Esophagus (tissue), 2 donors: Measurements from ENCODE around the gene GBP1. TPM values are rescaled to one million over a fixed set of nuclear protein-coding genes. Genes with fewer than 3 reads are reported as not detected.

ENCODE experiments used
- polyA plus RNA-seq, 2 donors: library from polyadenylated mRNA; stranded (reverse); fragments of 200-250 nt; gene quantifications; one replicate each; pipeline ENCODE4 v1.2.3, GENCODE V29; 2013
- donor health status: healthy with polysubstance abuse.
- donor health status: Bipolar disorder and iron deficiency.

GBP1 gene
- polyA plus RNA-seq, 2 donors: 10.1 to 13.7 TPM

Other genes with a start within 250 kb of the GBP1 start
- gene GTF2B, start 173.6 kb downstream of the GBP1 start, polyA plus RNA-seq: 10 to 100 TPM; 19.8 to 25.5 TPM
- gene KYAT3, start 72.6 kb downstream of the GBP1 start, polyA plus RNA-seq: 10 to 100 TPM in 1 of 2 donors, 1 to 10 TPM in 1; 9.4 to 23.0 TPM
- gene RBMXL1, start 72.6 kb downstream of the GBP1 start, polyA plus RNA-seq: 1 to 10 TPM; 2.7 to 6.3 TPM
- gene GBP3, start 42.3 kb downstream of the GBP1 start, polyA plus RNA-seq: 1 to 10 TPM; 2.5 to 6.1 TPM
- 10 to 100 TPM; 43.8 to 88.1 TPM for gene GBP2, start 60.9 kb upstream of the GBP1 start, polyA plus RNA-seq
- gene GBP7, start 110.8 kb upstream of the GBP1 start, polyA plus RNA-seq: not detected
- 1 to 10 TPM; 3.5 to 3.9 TPM for gene GBP4, start 133.7 kb upstream of the GBP1 start, polyA plus RNA-seq
- gene GBP5, start 207.7 kb upstream of the GBP1 start, polyA plus RNA-seq: 1 to 10 TPM in 1 of 2 donors, under 1 TPM in 1; 0.92 to 1.4 TPM